Lung (tissue), 12 donors: ENCODE results near the gene ADCY5. TPM values are rescaled to one million over a fixed set of nuclear protein-coding genes. Genes with fewer than 3 reads are reported as not detected.
A peak's percentile ranks its signal among the peaks of the same experiment; 100 is the strongest.

Source experiments
- ATAC-seq: fragments of 200-7000 bp; cut with Tn5 transposase; one replicate; pipeline ENCODE4 v1.9.1; 2020; ENCODE audit warnings: moderate number of reproducible peaks; ENCODE audit not compliant: insufficient read depth, low FRiP score
- DNase-seq, 3 donors: peaks; one replicate each; pipeline ENCODE4 v3.0.0-alpha.2; 2013 to 2017
- H3K27ac ChIP-seq, 2 donors: one replicate each; pipeline ENCODE4 v1.5.1; 2013; ENCODE audit warnings: mild to moderate bottlenecking in 2 of 2, moderate library complexity in 2 of 2, control low read depth in 1 of 2, inconsistent platforms in 1 of 2, low read depth in 1 of 2, low read length in 1 of 2
- H3K27me3 ChIP-seq, 3 donors: one replicate each; pipeline ENCODE4 v1.5.1; 2013; ENCODE audit warnings: low read length in 2 of 3; ENCODE audit not compliant: control insufficient read depth in 3 of 3, insufficient read depth in 3 of 3
- H3K36me3 ChIP-seq, 4 donors: one replicate each; pipeline ENCODE4 v1.5.1; 2013; ENCODE audit warnings: low read length in 4 of 4, mild to moderate bottlenecking in 1 of 4, moderate library complexity in 1 of 4; ENCODE audit not compliant: control insufficient read depth in 4 of 4, insufficient read depth in 4 of 4
- H3K4me1 ChIP-seq, 5 donors: one replicate each; pipeline ENCODE4 v1.5.1; 2013; ENCODE audit warnings: low read length in 5 of 5, mild to moderate bottlenecking in 2 of 5, moderate library complexity in 1 of 5; ENCODE audit not compliant: control insufficient read depth in 5 of 5, insufficient read depth in 5 of 5
- H3K4me3 ChIP-seq: one replicate; pipeline ENCODE4 v1.5.1; 2013; ENCODE audit warnings: mild to moderate bottlenecking, control low read depth, moderate library complexity
- H3K9ac ChIP-seq, 2 donors: one replicate each; pipeline ENCODE4 v1.5.1; 2013; ENCODE audit warnings: low read length in 2 of 2, control low read depth in 1 of 2; ENCODE audit not compliant: insufficient read depth in 1 of 2
- H3K9me3 ChIP-seq, 4 donors: one replicate each; pipeline ENCODE4 v1.5.1; 2013; ENCODE audit warnings: low read length in 3 of 4, mild to moderate bottlenecking in 1 of 4, moderate library complexity in 1 of 4; ENCODE audit not compliant: control insufficient read depth in 4 of 4, insufficient read depth in 3 of 4
- WGBS, 2 donors: extraction: QIAGEN DNeasy Blood & Tissue Kit; methylation state at CpG; one replicate each; pipeline ENCODE4 v1.1.7; 2013; 5-methylcytosine and 5-hydroxymethylcytosine counted together
- polyA plus RNA-seq, 2 donors: library from polyadenylated mRNA; stranded (reverse); fragments of 200-250 nt; gene quantifications; one replicate each; pipeline ENCODE4 v1.2.1, GENCODE V29; 2013
- total RNA-seq, 2 donors: library from RNA; depleted of rRNA in 1 of 2; stranded (reverse); fragments of >200 nt in 1 of 2; gene quantifications; one replicate each; pipeline ENCODE4 v1.2.1, GENCODE V29; 2014 to 2021
- TF ChIP-seq, protein P1 (sequence below): IDR thresholded peaks from 2 replicates; pipeline ENCODE4 v1.5.1; 2012; ENCODE audit warnings: mild to moderate bottlenecking; ENCODE audit errors: control extremely low read depth, extremely low read depth
- donor health status: control.
- donor health status: control.
- donor health status: Bipolar disorder and iron deficiency.
- donor health status: healthy.
- donor health status: DM: yes; HTN: yes; CAD: no.

ADCY5 gene
- total and polyA plus RNA-seq, 4 donors = 1.2 to 8.4 (median 2.4) TPM

DNA sequence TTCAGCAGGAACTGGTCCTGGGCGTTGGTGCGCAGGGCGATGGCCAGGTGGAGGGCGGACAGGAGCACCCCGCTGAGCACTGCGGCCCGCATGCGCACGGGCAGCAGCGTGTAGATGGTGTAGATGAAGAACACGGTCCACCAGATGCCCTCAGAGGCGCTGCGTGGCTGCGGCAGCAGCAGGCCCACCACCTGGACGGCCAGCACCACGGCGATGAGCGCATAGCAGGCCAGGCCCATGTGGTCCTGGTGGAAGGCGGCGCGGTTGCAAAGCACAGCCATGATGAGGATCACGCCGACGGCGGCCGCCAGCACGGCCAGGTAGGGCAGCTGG is 1.5 kb downstream of the ADCY5 start:
- peaks cover 0 to 25% (median 2%) of the 10 kb centered on the region in 3 donors for H3K27me3 ChIP-seq

DNA sequence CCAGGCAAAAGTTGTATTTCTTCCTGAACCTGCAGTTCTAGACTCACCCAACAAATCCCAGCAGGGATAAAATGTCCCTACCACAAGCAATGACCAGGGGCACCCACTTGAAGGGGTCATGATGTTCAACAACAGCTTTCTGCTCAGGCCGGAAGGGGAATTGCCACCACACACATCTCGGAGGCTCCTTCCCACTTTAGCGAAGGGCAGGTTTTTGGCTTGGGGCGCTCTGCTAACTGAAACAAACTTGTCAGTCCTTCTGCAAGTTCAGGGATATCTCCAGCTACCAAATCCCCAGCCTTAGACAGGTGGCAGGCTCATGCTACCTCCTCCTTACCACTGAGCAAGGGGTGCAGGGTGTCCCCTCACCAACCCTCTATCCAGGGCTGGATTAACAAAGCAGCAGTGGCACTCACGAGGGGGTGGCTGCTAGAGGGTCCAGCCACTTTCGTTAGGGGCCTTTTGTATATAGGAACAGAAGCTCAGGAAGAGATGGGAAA is 2.2 kb downstream of the ADCY5 start:
- DNase-seq (no peak), ATAC-seq (no peak)
- WGBS, 2 donors = 81 to 93% methylated on average over 6 of the region's 6 CpGs
- H3K4me1 ChIP-seq = peaks cover 0 to 28% (median 6%) of the 10 kb centered on the region in 5 donors
- TF ChIP-seq, protein P1, sequence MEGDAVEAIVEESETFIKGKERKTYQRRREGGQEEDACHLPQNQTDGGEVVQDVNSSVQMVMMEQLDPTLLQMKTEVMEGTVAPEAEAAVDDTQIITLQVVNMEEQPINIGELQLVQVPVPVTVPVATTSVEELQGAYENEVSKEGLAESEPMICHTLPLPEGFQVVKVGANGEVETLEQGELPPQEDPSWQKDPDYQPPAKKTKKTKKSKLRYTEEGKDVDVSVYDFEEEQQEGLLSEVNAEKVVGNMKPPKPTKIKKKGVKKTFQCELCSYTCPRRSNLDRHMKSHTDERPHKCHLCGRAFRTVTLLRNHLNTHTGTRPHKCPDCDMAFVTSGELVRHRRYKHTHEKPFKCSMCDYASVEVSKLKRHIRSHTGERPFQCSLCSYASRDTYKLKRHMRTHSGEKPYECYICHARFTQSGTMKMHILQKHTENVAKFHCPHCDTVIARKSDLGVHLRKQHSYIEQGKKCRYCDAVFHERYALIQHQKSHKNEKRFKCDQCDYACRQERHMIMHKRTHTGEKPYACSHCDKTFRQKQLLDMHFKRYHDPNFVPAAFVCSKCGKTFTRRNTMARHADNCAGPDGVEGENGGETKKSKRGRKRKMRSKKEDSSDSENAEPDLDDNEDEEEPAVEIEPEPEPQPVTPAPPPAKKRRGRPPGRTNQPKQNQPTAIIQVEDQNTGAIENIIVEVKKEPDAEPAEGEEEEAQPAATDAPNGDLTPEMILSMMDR = no peak
- no peak overlapping the region for H3K4me3 ChIP-seq
- peak overlapping the region in 1 of 2 donors; percentile 88 for H3K27ac ChIP-seq
- peak overlapping the region in 1 of 2 donors; percentile 11 for H3K9ac ChIP-seq
- peaks cover 0 to 25% (median 2%) of the 10 kb centered on the region in 3 donors for H3K27me3 ChIP-seq
- H3K36me3 ChIP-seq = no peaks in the 10 kb centered on the region
- peaks cover 0 to 4% (median 0%) of the 10 kb centered on the region in 4 donors for H3K9me3 ChIP-seq

More for the DNA sequence above, 1.5 kb downstream of the ADCY5 start:
- TF ChIP-seq, protein P1 = no peak
- WGBS, 2 donors = 92 to 93% methylated on average over 27 of the region's 27 CpGs
- Histone ChIP-seq H3K4me1 (peaks cover 0 to 28% (median 6%) of the 10 kb centered on the region in 5 donors), H3K9ac (no peak overlapping the region), H3K27ac (peak overlapping the region in 1 of 2 donors; percentile 88), H3K36me3 (no peaks in the 10 kb centered on the region), H3K9me3 (peaks cover 0 to 4% (median 0%) of the 10 kb centered on the region in 4 donors), H3K4me3 (no peak overlapping the region)
- ATAC-seq = no peak
- DNase-seq = no peak

DNA sequence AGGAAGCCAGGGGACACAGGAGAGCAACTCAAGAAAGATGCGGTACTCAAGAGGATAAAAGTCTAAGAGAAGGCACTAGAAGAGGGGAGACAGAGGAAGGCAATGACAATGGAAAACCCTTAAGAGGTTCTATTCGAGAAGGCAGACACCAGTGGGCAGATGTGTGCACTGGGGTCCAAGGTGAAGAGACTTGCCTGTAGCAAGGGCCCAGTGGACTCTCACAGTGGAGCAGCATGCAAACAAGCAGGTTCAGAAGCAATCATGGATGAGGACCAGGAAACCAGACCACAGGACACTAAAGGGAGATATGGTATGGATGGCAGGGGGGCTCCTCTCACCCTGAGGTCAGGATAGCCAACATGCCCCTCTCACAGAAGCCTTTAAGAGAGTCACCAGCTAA is 2.7 kb downstream of the ADCY5 start:
- Histone ChIP-seq H3K9ac (peak overlapping the region in 1 of 2 donors; percentile 34), H3K4me1 (peaks cover 0 to 28% (median 6%) of the 10 kb centered on the region in 5 donors), H3K4me3 (no peak overlapping the region), H3K36me3 (no peaks in the 10 kb centered on the region), H3K27me3 (peaks cover 0 to 23% (median 2%) of the 10 kb centered on the region in 3 donors), H3K9me3 (peaks cover 0 to 4% (median 0%) of the 10 kb centered on the region in 4 donors), H3K27ac (peak overlapping the region in 1 of 2 donors; percentile 88)
- DNase-seq = no peak
- TF ChIP-seq, protein P1 = no peak
- ATAC-seq = no peak
- 78 to 96% methylated on average over 2 of the region's 2 CpGs for WGBS, 2 donors

DNA sequence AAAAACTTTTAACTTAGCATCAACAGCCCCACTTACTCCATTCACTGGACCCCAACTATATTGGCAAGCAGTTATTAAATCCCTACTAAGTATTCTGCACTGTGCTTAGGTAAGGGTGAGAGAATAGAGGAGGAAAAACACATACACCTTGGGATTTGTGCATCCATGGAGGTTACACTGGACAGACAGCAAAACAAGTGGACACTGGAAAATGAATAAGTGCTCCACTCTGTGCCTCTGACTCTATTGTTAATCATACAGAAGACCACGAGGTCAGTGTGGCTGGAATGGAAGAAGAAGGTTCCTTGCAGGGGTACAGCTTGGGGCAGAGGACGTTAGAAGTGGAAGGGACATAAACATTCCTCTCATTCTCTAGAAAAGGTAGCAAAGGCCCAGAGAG is 3.2 kb downstream of the ADCY5 start:
- ATAC-seq (no peak), DNase-seq (no peak)
- Histone ChIP-seq H3K4me3 (no peak overlapping the region), H3K27ac (peak overlapping the region in 1 of 2 donors; percentile 88), H3K4me1 (peaks cover 0 to 28% (median 6%) of the 10 kb centered on the region in 5 donors), H3K36me3 (no peaks in the 10 kb centered on the region), H3K27me3 (peaks cover 0 to 19% (median 2%) of the 10 kb centered on the region in 3 donors), H3K9ac (no peak overlapping the region), H3K9me3 (peaks cover 0 to 4% (median 0%) of the 10 kb centered on the region in 4 donors)
- WGBS, 2 donors = 39 to 71% methylated on average over 2 of the region's 2 CpGs
- TF ChIP-seq, protein P1 = no peak
